Adrenal gland (tissue), 12 donors: ENCODE data around the gene FAT1. TPM values are rescaled to one million over a fixed set of nuclear protein-coding genes. Genes with fewer than 3 reads are reported as not detected.

Experiments
- DNase-seq, 7 donors: peaks; one replicate each; pipeline ENCODE4 v3.0.0-alpha.2; 2019 to 2020
- H3K27ac ChIP-seq, 5 donors: fragments of 200-600 bp; sonication (generic) in 4 of 5; 1 replicate in 3 of 5; 2 replicates in 2 of 5; pipeline versions ENCODE4 v1.5.1 to v1.8.0; 2016 to 2020; ENCODE audit warnings: mild to moderate bottlenecking in 1 of 5
- H3K27me3 ChIP-seq: fragments of 200-600 bp; 2 replicates; pipeline ENCODE4 v1.8.0; 2021
- H3K36me3 ChIP-seq, 2 donors: fragments of 200-600 bp; replicated peaks in 1 of 2; 1 replicate in 1 of 2; 2 replicates in 1 of 2; pipeline versions ENCODE4 v1.5.1 to v1.8.0; 2018 to 2022
- H3K4me1 ChIP-seq, 2 donors: fragments of 200-600 bp; replicated peaks in 1 of 2; 1 replicate in 1 of 2; 2 replicates in 1 of 2; pipeline versions ENCODE4 v1.5.1 to v1.8.0; 2018 to 2021
- H3K4me3 ChIP-seq, 4 donors: fragments of 200-600 bp; sonication (generic) in 3 of 4; one replicate each; pipeline ENCODE4 v1.5.1; 2016 to 2018
- H3K9me3 ChIP-seq, 3 donors: fragments of 200-600 bp; sonication (generic) in 1 of 3; replicated peaks in 1 of 3; 1 replicate in 2 of 3; 2 replicates in 1 of 3; pipeline versions ENCODE4 v1.5.1 to v1.8.0; 2016 to 2021
- CTCF ChIP-seq, 6 experiments: fragments of 450-650 bp in 4 of 6; fragments of 200-600 bp in 2 of 6; sonication (generic) in 1 of 6; IDR thresholded peaks; 1 replicate in 5 of 6; 2 replicates in 1 of 6; pipeline versions ENCODE4 v1.5.1 to v1.8.0; 2016 to 2021; ENCODE audit warnings: antibody characterized with exemption in 6 of 6, mild to moderate bottlenecking in 2 of 6, moderate library complexity in 1 of 6
- POLR2A ChIP-seq, 2 donors: fragments of 450-650 bp; IDR thresholded peaks; one replicate each; pipeline ENCODE4 v1.6.1; 2017; ENCODE audit warnings: antibody characterized with exemption in 2 of 2, mild to moderate bottlenecking in 2 of 2, moderate library complexity in 1 of 2
- WGBS, 4 donors: extraction: QIAGEN DNeasy Blood & Tissue Kit in 2 of 4; methylation state at CpG; one replicate each; pipeline versions ENCODE4 v1.1.5 to v1.1.7; 2013 to 2017; 5-methylcytosine and 5-hydroxymethylcytosine counted together
- intact Hi-C, 2 donors: fragments of 100-400 bp; cut with DNase I; formaldehyde crosslinking; loops; one replicate each; pipeline versions ENCODE4 v1.14.1 to v1.15.0; 2022 to 2023
- polyA plus RNA-seq, 3 donors: library from polyadenylated mRNA; stranded (reverse); fragments of 200-250 nt in 2 of 3; fragments of 350-450 nt in 1 of 3; fragmentation: Illumina TruSeq in 1 of 3; extraction: RNeasy Lipid Tissue Mini Kit (QIAGEN cat#74804) in 1 of 3; gene quantifications; one replicate each; pipeline ENCODE4 v1.2.3, GENCODE V29; 2013 to 2014
- total RNA-seq, 9 donors: library from RNA; depleted of rRNA in 4 of 9; stranded (reverse); fragments of >200 nt in 4 of 9; fragments of 120-200 nt in 1 of 9; fragmentation: NEBNext Ultra II Directional in 1 of 9; extraction: Animal tissue kit (Norgen Biotek cat#: 25700) in 1 of 9; gene quantifications; one replicate each; pipeline versions ENCODE4 v1.1.0 to v1.2.4, GENCODE V29; 2013 to 2023
- donor health status: healthy with polysubstance abuse.
- donor health status: Bipolar disorder and iron deficiency.
- donor health status: DM: yes; HTN: yes; CAD: no.
- donor health status: DM: no; HTN: no; CAD: no.
- donor health status: DM: no; HTN: no; CAD: no.
- donor health status: DM: yes; HTN: yes; CAD: no.

The FAT1 gene
- total and polyA plus RNA-seq, 12 donors, result 0.79 to 147 (median 6.3) TPM

DNA sequence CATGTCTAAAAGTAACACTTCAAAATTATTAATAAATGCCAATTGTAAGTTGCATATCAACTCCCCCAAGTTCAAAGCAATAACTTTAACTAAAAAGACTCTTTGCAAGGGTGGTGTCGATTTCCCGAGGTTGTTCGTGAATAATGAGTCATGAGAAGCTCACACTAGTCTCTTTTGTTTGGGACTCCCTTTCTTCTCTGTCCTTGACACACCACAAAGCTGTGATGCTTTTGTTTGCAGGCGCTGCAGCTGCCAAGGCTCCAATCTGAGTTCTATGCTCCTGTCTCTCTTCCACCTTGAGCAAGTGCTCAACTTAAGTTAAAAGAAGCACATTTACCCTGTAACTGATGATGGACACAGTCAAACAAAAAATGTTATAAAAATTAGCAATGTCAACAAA, 65.9 kb downstream of the FAT1 start:
- no peaks in the 10 kb centered on the region for H3K9me3 ChIP-seq
- no peaks in the 10 kb centered on the region for H3K4me1 ChIP-seq
- H3K4me3 ChIP-seq, result no peak overlapping the region
- no peaks in the 10 kb centered on the region for H3K27me3 ChIP-seq
- H3K27ac ChIP-seq, result no peak overlapping the region
- WGBS, 4 donors, result 44 to 58% (median 52%) methylated on average over 4 of the region's 4 CpGs
- H3K36me3 ChIP-seq, result no peaks in the 10 kb centered on the region
- TF ChIP-seq POLR2A (IDR thresholded peaks at IDR 0.05), result no peak
- TF ChIP-seq CTCF (IDR thresholded peaks at IDR 0.05), result no peak
- intact Hi-C loops, result no loop called here
- DNase-seq, result no peak

DNA sequence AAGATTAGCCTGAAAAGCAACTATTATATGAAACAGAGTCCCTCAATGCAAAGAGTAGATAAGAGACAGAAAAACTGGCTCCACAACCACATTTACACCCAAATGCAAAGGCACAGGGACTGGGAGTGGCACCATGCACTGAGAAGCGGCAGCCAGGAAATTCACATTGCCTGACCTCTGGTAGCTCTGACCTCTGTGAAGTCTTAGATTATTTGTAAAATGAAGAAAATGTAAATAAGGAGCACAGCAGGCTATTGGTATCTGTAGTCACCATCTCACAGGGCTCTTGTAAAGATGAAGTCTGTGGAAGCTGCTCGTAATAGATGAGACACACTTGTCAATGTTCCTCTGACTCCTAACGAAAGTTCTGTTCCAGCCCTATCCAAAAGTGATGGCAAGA, 69.7 kb downstream of the FAT1 start:
- Histone ChIP-seq H3K36me3 (no peaks in the 10 kb centered on the region), H3K27ac (no peak overlapping the region), H3K9me3 (no peaks in the 10 kb centered on the region), H3K4me3 (no peak overlapping the region), H3K4me1 (no peaks in the 10 kb centered on the region), H3K27me3 (no peaks in the 10 kb centered on the region)
- TF ChIP-seq POLR2A (IDR thresholded peaks at IDR 0.05), result no peak
- TF ChIP-seq CTCF (IDR thresholded peaks at IDR 0.05), result no peak
- intact Hi-C loops, result no loop called here
- WGBS, 4 donors, result 87 to 91% (median 88%) methylated on average over 3 of the region's 3 CpGs
- DNase-seq, result no peak

DNA sequence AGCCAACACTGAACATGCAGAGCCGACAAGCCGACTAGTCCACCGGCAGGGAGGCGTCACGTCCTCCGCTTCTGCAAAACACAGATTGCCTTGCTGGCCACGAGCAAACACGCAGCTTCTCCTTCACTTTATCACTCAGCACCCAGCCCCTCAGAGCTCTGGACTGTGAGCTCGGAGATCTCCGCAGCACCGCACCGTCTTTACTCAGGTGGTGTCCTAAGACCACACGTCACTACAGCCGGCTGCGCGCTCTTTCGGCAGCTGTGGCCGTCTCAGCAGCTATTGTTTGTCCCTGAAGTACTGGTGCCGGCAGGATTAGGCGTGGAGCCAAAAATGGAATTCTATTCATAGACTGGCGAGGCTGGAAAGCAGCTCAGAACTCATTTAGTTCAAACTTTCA, 72.0 kb downstream of the FAT1 start:
- H3K9me3 ChIP-seq, result no peaks in the 10 kb centered on the region
- intact Hi-C loops, result no loop called here
- H3K36me3 ChIP-seq, result no peaks in the 10 kb centered on the region
- no peak overlapping the region for H3K4me3 ChIP-seq
- no peak for TF ChIP-seq POLR2A (IDR thresholded peaks at IDR 0.05)
- no peaks in the 10 kb centered on the region for H3K4me1 ChIP-seq
- H3K27me3 ChIP-seq, result no peaks in the 10 kb centered on the region
- H3K27ac ChIP-seq, result no peak overlapping the region
- WGBS, 4 donors, result 52 to 72% (median 57%) methylated on average over 18 to 21 of the region's 21 CpGs
- peak in 6 of 7 donors; percentile 25 to 57 (median 36) for DNase-seq

DNA sequence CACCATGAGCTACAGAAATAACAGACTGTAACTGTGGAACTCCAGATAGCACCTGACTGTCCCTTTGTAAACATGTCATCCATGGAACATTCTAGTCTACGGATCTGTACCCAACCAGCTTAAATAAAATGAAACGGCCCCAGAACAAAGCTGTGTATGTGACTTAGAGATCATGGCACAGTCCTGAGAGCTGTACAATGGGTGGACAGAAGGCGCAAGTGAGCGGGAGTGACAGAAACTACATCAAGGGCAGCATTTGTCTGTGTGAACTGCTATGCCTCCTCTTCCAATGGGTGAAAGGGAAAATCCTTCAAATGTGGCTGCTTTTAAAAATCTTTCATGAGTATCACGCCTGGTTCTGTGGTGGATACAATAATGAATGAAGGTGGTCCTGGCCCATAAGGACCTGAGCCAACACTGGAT, 72.5 kb downstream of the FAT1 start:
- H3K36me3 ChIP-seq, result no peaks in the 10 kb centered on the region
- no peak overlapping the region for H3K4me3 ChIP-seq
- no peak for DNase-seq
- H3K27ac ChIP-seq, result no peak overlapping the region
- no peaks in the 10 kb centered on the region for H3K9me3 ChIP-seq
- TF ChIP-seq CTCF (IDR thresholded peaks at IDR 0.05) (no peak), POLR2A (IDR thresholded peaks at IDR 0.05) (no peak)
- no peaks in the 10 kb centered on the region for H3K4me1 ChIP-seq
- 81 to 91% (median 88%) methylated on average over 5 of the region's 5 CpGs for WGBS, 4 donors
- no peaks in the 10 kb centered on the region for H3K27me3 ChIP-seq
- intact Hi-C loops, result no loop called here

DNA sequence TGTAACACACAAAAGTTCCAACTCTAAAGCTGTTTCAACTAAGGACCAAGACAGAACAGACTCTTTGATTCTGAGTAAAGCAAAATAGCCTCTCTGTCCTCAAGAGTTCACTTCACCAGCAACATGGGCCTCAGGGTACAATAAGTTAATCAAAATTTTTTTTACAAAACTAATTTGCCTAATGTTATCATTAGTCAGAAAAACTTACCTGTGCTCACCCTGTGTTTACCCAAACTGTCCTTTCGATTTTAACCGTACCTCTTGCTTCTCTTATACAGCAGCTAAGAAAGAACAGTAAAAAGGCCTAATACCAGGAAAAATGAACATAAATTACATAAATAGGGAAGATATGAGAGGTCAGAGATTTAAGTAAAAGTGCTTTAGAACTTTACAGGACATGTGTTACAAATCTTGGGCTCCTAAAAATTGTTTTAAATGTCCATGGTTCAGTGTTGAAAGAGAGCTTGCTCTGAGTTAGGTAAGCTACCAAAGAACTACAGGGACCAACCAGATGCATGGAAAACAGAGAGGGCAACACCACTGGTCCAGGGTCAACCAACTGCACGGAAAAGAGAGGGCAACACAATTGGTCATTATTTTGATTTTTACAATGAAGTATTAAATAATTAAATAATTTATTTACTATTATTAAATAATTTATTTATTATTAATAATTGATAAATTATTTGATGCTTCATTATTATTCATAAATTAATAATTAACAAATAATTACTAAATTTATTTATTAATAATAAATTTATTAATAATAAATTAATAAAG, 73.1 kb downstream of the FAT1 start:
- DNase-seq, result no peak
- H3K9me3 ChIP-seq, result no peaks in the 10 kb centered on the region
- H3K27me3 ChIP-seq, result no peaks in the 10 kb centered on the region
- no peak overlapping the region for H3K4me3 ChIP-seq
- no peak overlapping the region for H3K27ac ChIP-seq
- no peaks in the 10 kb centered on the region for H3K4me1 ChIP-seq
- WGBS, 4 donors, result 88 to 95% (median 91%) methylated on average over 3 of the region's 3 CpGs
- no peaks in the 10 kb centered on the region for H3K36me3 ChIP-seq
- intact Hi-C loops, result no loop called here
- no peak for TF ChIP-seq POLR2A (IDR thresholded peaks at IDR 0.05)
- no peak for TF ChIP-seq CTCF (IDR thresholded peaks at IDR 0.05)
